ENCODE results near the gene DENND1B.

- no peak for TF ChIP-seq EZH2phosphoT487 (IDR thresholded peaks at IDR 0.05; ENCODE audit: low read depth, severe bottlenecking, unreplicated experiment)
- no peak for TF ChIP-seq CTCF (IDR thresholded peaks at IDR 0.05; ENCODE audit: poor library complexity)
- no peak for TF ChIP-seq EZH2 (IDR thresholded peaks at IDR 0.05; ENCODE audit: borderline replicate concordance)
Observed at GRCh38 chr1:197496722-197497121, 278.6 kb downstream of the DENND1B start.
